ENCODE data around the gene UNC119B. TPM values are rescaled to one million over a fixed set of nuclear protein-coding genes. Genes with fewer than 3 reads are reported as not detected.

The UNC119B gene
- total RNA-seq, 6 experiments from 2014 or later: 32.9 to 39.5 (median 34.4) TPM

GRCh38 chr12:120677765-120678473, 32.3 kb upstream of the UNC119B start:
- H3K4me1 Mint-ChIP-seq (ENCODE audit: low read depth): peaks cover 21% of the 10 kb centered on the region
- peaks cover 7% of the 10 kb centered on the region for H3K27me3 Mint-ChIP-seq (ENCODE audit: insufficient read depth)
- DNase-seq: peak; percentile 43
- no peaks in the 10 kb centered on the region for H3K36me3 Mint-ChIP-seq (ENCODE audit: low read depth)
- peak overlapping the region; percentile 39 for H3K4me3 Mint-ChIP-seq
- H3K9me3 Mint-ChIP-seq: no peaks in the 10 kb centered on the region
- no peak for TF ChIP-seq CTCF (IDR thresholded peaks at IDR 0.05)
- H3K27ac Mint-ChIP-seq: peak overlapping the region; percentile 63

GRCh38 chr12:120678572-120678971, 31.7 kb upstream of the UNC119B start:
- Mint-ChIP-seq H3K36me3 (ENCODE audit: low read depth) (no peaks in the 10 kb centered on the region), H3K27ac (peak overlapping the region; percentile 63), H3K4me1 (ENCODE audit: low read depth) (peaks cover 21% of the 10 kb centered on the region), H3K9me3 (no peaks in the 10 kb centered on the region), H3K4me3 (peak overlapping the region; percentile 8; the same call in 1 of the 2 replicates), H3K27me3 (ENCODE audit: insufficient read depth) (peaks cover 7% of the 10 kb centered on the region)
- DNase-seq: peak; percentile 22
- no peak for TF ChIP-seq CTCF (IDR thresholded peaks at IDR 0.05)

GRCh38 chr12:120680165-120680738, 30.0 kb upstream of the UNC119B start:
- no peak for DNase-seq
- TF ChIP-seq CTCF (IDR thresholded peaks at IDR 0.05): no peak
- Mint-ChIP-seq H3K27me3 (ENCODE audit: insufficient read depth) (no peaks in the 10 kb centered on the region; the same call in 1 of the 2 replicates), H3K36me3 (ENCODE audit: low read depth) (no peaks in the 10 kb centered on the region), H3K27ac (no peak overlapping the region), H3K4me3 (no peak overlapping the region), H3K9me3 (no peaks in the 10 kb centered on the region), H3K4me1 (ENCODE audit: low read depth) (peaks cover 30% of the 10 kb centered on the region)

- peak; percentile 52 for DNase-seq
- Mint-ChIP-seq H3K27ac (peak overlapping the region; percentile 48; the same call in 1 of the 2 replicates), H3K4me1 (ENCODE audit: low read depth) (peaks cover 31% of the 10 kb centered on the region), H3K9me3 (no peaks in the 10 kb centered on the region), H3K27me3 (ENCODE audit: insufficient read depth) (no peaks in the 10 kb centered on the region; the same call in none of the 2 replicates), H3K4me3 (no peak overlapping the region), H3K36me3 (ENCODE audit: low read depth) (no peaks in the 10 kb centered on the region)
- no peak for TF ChIP-seq CTCF (IDR thresholded peaks at IDR 0.05)
Observed at GRCh38 chr12:120684523-120684932, 25.7 kb upstream of the UNC119B start.

- H3K4me1 Mint-ChIP-seq (ENCODE audit: low read depth): peaks cover 32% of the 10 kb centered on the region
- no peaks in the 10 kb centered on the region; the same call in none of the 2 replicates for H3K27me3 Mint-ChIP-seq (ENCODE audit: insufficient read depth)
- H3K9me3 Mint-ChIP-seq: no peaks in the 10 kb centered on the region
- no peak for TF ChIP-seq CTCF (IDR thresholded peaks at IDR 0.05)
- DNase-seq: no peak
- H3K36me3 Mint-ChIP-seq (ENCODE audit: low read depth): no peaks in the 10 kb centered on the region
- H3K4me3 Mint-ChIP-seq: peak overlapping the region; percentile 91
- no peak overlapping the region; the same call in 1 of the 2 replicates for H3K27ac Mint-ChIP-seq
Observed at GRCh38 chr12:120685522-120685921, 24.7 kb upstream of the UNC119B start.
